ENCODE measurements around the gene LBX2.
"Not testable (repeated sequence)": the region's sequence is repeated elsewhere in the genome, so short reads cannot be mapped to it uniquely, and the experiment has no call there.

Gene LBX2

GRCh38 chr2:74474481-74474880, 24.9 kb downstream of the LBX2 start:
- ChIA-PET CTCF (interaction anchor here (0.6 kb wide), 1 partner anchor 9 kb away, joined by 4 read pairs; no protein-coding TSS in a partner anchor), POLR2A (ENCODE audit: low non-redundant PET) (no interaction called here)
- DNase-seq (ENCODE audit: low spot score) = no peak
- peak overlapping the region; percentile 97 for H3K27ac ChIP-seq
- TF ChIP-seq CTCF (conservative IDR thresholded peaks at IDR 0.05; ENCODE audit: low read depth) = no peak

- peak overlapping the region; percentile 97 for H3K27ac ChIP-seq
- ChIA-PET CTCF (interaction anchor here (1.0 kb wide), 1 partner anchor 10 kb away, joined by 6 read pairs; the partner anchor contains the start of genes CCDC142 and TTC31), POLR2A (ENCODE audit: low non-redundant PET) (interaction anchor here (0.6 to 1.5 kb wide), 3 partner anchors 8 to 10 kb away, joined by 3 to 7 read pairs (median 3); partner anchors contain the start of genes CCDC142 and TTC31)
- no peak for TF ChIP-seq CTCF (conservative IDR thresholded peaks at IDR 0.05; ENCODE audit: low read depth)
- DNase-seq (ENCODE audit: low spot score) = no peak
Observed at GRCh38 chr2:74472945-74473258, 26.5 kb downstream of the LBX2 start.

- no peak for TF ChIP-seq CTCF (conservative IDR thresholded peaks at IDR 0.05; ENCODE audit: low read depth)
- POLR2A ChIA-PET (ENCODE audit: low non-redundant PET) = interaction anchor here (0.6 to 1.5 kb wide), 3 partner anchors 8 to 10 kb away, joined by 3 to 7 read pairs (median 3); partner anchors contain the start of genes CCDC142 and TTC31
- DNase-seq (ENCODE audit: low spot score) = peak; percentile 60
- CTCF ChIA-PET = interaction anchor here (0.6 to 1.1 kb wide), 3 partner anchors 10 to 34 kb away, joined by 3 to 6 read pairs (median 4); partner anchors contain the start of genes CCDC142 and TTC31
- H3K27ac ChIP-seq = peak within 1 kb of the TSS; percentile 97
Observed at GRCh38 chr2:74472086-74472944, 27.1 kb downstream of the LBX2 start, which contains the start of gene MRPL53. Gene MRPL53, minus strand, starts transcription at chr2:74472680. Its CDS starts 20 bp downstream, at chr2:74472660.

DNA sequence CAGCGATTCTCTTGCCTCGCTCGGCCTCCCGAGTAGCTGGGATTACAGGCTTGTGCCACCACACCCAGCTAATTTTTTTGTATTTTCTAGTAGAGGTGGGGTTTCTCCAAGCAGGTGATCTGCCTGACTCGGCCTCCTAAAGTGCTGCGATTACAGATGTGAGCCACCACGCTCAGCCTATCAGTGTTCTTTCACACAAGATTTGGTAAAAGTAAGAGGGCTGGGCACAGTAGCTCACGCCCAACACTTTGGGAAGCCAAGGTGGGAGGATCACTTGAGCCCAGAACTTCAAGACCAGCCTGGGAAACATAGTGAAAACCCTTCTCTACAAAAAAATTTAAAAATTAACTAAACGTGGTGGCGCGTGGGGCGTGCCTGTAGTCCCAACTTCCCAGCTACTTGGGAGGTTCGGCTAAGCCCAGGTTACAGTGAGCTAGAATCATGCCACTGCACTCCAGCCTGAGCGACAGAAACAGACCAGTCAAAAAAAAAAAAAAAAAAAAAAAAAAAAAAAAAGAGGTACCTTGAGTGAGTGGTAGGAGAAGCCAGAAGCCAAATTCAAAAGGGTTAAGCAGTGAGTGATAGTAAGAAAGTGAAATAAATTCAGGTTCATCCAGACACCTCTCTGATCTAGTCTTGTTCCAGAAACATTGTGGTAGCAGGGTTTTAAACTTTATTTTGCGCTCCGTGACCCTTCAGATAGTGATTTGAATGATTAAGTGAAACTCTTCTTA, 27.9 kb downstream of the LBX2 start:
- TF ChIP-seq CTCF (conservative IDR thresholded peaks at IDR 0.05; ENCODE audit: low read depth) = no peak
- DNase-seq (ENCODE audit: low spot score) = no peak
- ChIA-PET CTCF (interaction anchor here (0.5 to 1.1 kb wide), 5 partner anchors 9 to 30 kb away, joined by 3 to 5 read pairs (median 3); partner anchors contain the start of gene TTC31), POLR2A (ENCODE audit: low non-redundant PET) (interaction anchor here (0.5 to 0.9 kb wide), 3 partner anchors 13 to 33 kb away, joined by 3 to 6 read pairs (median 5); partner anchors contain the start of genes LBX2 and WBP1)
- peak overlapping the region; percentile 97 for H3K27ac ChIP-seq

- ChIA-PET CTCF (interaction anchor here (0.5 to 0.7 kb wide), 3 partner anchors 8 to 29 kb away, joined by 3 to 5 read pairs (median 3); no protein-coding TSS in a partner anchor), POLR2A (ENCODE audit: low non-redundant PET) (interaction anchor here (0.9 kb wide), 1 partner anchor 12 kb away, joined by 3 read pairs; the partner anchor contains the start of gene WBP1)
- H3K27ac ChIP-seq = peak overlapping the region; percentile 97
- not testable (repeated sequence) for DNase-seq (ENCODE audit: low spot score)
Observed at GRCh38 chr2:74470742-74471141, 28.7 kb downstream of the LBX2 start.

- DNase-seq (ENCODE audit: low spot score) = no peak
- ChIA-PET CTCF (no interaction called here), POLR2A (ENCODE audit: low non-redundant PET) (no interaction called here)
- TF ChIP-seq CTCF (conservative IDR thresholded peaks at IDR 0.05; ENCODE audit: low read depth) = no peak
- peak overlapping the region; percentile 81 for H3K27ac ChIP-seq
Observed at GRCh38 chr2:74464406-74464805, 35.0 kb downstream of the LBX2 start.

Measured in RWPE1 (cell line).